Measurements from ENCODE around the gene MRGPRF.

Gene MRGPRF

GRCh38 chr11:68956142-68956541, 56.9 kb downstream of the MRGPRF start:
- H3K36me3 ChIP-seq, result no peaks in the 10 kb centered on the region
- no peaks in the 10 kb centered on the region for H3K9me3 ChIP-seq
- no peak overlapping the region for H3K4me3 ChIP-seq (ENCODE audit: low read depth, low read length)
- DNase-seq, result no peak
- H3K4me1 ChIP-seq, result no peaks in the 10 kb centered on the region
- 0 out of 2 replicates have a peak, but pooled peaks have one; percentile 15 for TF ChIP-seq CTCF (IDR thresholded peaks at IDR 0.05; ENCODE audit: low read depth, low read length)
- no peaks in the 10 kb centered on the region for H3K27me3 ChIP-seq

GRCh38 chr11:68955607-68955958, 57.5 kb downstream of the MRGPRF start:
- H3K27me3 ChIP-seq, result no peaks in the 10 kb centered on the region
- H3K4me1 ChIP-seq, result no peaks in the 10 kb centered on the region
- DNase-seq, result no peak
- H3K9me3 ChIP-seq, result no peaks in the 10 kb centered on the region
- no peak overlapping the region for H3K4me3 ChIP-seq (ENCODE audit: low read depth, low read length)
- TF ChIP-seq CTCF (IDR thresholded peaks at IDR 0.05; ENCODE audit: low read depth, low read length), result no peak
- no peaks in the 10 kb centered on the region for H3K36me3 ChIP-seq

GRCh38 chr11:68954836-68955606, 58.0 kb downstream of the MRGPRF start:
- Histone ChIP-seq H3K4me1 (no peaks in the 10 kb centered on the region), H3K36me3 (no peaks in the 10 kb centered on the region), H3K9me3 (no peaks in the 10 kb centered on the region), H3K27me3 (no peaks in the 10 kb centered on the region), H3K4me3 (ENCODE audit: low read depth, low read length) (no peak overlapping the region)
- DNase-seq, result no peak
- TF ChIP-seq CTCF (IDR thresholded peaks at IDR 0.05; ENCODE audit: low read depth, low read length), result no peak
